ENCODE data around the gene CISD1.
A peak's percentile ranks its signal among the peaks of the same experiment; 100 is the strongest.

The CISD1 gene

DNA sequence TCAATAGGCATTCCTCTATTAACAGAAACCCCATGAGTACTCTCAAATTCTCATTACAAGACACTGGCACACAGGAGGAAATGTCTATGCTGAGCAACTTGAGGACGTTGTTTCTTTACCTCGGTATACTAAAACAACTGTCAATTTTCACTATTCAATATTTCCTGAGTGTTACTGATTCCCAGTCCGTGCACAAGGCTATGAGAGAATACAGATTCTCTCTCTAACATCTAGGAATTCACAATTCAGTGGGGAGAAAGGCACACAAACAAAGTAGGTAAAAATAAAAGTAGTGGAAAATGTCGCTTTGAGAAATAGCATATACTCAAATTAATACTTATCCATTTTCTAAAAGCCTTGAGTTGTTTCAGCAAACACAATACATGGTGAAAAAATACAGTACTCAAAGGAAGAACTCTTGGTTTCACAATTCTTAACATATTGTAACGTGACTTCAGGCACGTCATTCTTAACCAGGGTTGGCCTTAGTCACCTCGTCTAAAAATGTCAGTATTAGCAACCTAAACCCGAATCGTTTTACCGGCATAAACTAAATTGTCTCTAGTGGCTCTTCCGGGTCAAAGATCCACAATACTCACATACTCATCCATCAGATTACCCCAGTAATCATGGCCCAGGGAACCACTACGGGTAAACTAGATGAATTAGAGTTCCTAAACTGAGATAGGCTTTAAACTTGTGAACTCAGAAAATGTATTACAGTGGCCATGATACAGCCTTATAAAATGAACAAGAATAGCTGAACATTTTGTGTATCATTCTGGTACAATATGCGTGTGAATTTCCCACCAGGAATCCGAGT is 2.7 kb upstream of the CISD1 start:
- DNase-seq = no peak

DNA sequence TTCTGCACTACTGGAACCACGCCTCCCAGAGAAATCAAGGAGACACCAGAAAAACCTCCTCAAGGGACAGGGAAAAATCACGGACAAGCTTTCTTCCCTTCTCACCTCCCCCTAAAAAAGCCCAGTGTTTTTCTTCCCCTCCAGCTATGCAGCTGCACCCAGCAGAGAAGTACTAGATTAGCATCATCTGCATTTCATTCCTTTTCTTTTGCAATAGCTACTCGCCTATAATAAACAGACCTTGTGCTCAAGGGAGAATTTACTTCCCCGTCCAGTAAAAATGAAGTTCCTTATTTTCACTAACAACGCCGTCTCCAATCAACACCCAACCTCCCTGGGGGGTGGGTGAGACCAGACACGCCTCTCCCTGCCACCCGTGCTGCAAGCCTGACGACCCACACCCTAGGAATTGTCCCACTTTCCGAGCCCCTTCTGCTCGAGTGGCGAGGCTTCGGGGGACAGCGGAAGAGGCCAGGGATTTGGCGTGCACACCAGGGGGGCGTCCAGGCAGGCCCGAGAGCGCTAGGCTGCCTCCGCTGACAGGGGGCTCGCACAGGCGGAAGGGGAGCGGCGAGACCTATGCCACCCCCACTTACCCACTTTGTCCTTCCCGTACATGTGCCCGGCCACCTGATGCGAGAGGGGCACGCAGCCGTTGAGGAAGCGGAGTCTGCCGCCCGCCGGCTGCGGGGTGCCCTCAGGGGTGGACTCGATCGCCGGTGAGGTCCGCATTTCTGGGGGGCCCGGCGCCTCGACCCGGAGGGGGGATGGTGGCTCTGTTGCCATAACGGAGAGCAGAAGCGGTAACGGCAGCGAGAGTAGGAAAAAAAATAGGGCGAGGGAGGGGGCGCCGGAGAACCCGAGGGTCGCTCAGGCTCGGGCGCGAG is 1.9 kb upstream of the CISD1 start:
- no peak for DNase-seq

DNA sequence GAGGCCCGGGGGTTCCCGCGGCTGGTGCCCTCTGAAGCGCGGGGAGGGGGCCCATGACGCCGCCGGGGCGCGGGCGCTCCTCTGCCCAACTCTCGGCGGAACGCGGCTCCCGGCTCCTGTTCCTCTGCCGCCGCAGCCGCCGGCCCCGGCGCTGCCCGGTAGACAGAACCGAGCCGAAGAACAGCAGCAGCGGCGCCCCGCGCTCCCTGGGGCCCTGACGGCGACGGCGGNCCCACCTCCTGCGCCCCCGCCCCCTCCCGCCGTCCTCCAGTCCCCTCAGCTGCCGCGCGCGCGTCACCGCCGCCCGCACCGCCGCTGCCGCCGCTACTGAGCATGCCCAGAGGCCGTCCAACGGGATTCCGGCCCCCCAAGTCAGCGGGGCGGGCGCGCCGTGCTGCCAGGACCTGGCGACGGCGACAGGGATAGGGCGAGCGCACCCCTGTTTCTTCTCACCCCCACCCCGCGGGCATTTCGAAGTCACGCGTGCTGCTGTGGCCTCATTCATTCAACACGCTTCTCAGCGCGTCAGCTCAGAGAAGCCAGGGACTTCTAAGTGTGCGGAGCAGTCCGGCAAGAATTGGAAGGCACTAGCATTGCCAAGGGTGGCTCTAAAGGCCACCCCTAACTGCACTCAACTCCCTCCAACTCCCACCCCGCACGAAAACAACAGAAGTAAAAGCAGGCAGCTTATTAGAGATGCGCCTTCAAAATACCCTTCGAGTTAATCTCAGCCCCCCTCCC is 1.1 kb upstream of the CISD1 start, which contains the start of gene IPMK:
IPMK (minus strand) TSS at position 182 of the 741 bp plus-strand sequence. CDS start 283 bp downstream, outside the sequence.
- peak; percentile 13 for DNase-seq

GRCh38 chr10:58268454-58268945 is 462 bp upstream of the CISD1 start:
- no peak for DNase-seq

- DNase-seq = no peak
Observed at GRCh38 chr10:58269782-58270290, 874 bp downstream of the CISD1 start.

- no peak for DNase-seq
Observed at GRCh38 chr10:58275261-58275660, 6.3 kb downstream of the CISD1 start.

DNA sequence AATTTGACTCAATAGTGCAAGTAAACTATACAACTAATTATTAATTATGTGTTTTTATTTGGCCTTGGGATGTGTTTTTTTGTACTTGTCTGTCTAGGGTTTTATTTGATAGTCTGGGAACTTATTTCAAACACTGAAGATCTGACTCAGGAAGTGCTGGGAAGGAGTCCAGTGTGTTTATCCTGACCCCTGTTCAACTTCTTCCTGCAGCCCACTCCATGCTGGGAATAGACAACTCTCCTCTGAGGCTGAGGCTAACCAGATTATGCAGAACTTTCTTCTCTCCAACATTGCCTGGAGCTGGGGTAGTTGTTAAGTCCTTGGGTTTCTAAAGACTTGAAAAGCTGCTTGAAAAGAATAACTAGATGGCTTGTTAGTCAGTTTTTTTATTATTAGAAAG is 6.9 kb downstream of the CISD1 start:
- DNase-seq = no peak

DNA sequence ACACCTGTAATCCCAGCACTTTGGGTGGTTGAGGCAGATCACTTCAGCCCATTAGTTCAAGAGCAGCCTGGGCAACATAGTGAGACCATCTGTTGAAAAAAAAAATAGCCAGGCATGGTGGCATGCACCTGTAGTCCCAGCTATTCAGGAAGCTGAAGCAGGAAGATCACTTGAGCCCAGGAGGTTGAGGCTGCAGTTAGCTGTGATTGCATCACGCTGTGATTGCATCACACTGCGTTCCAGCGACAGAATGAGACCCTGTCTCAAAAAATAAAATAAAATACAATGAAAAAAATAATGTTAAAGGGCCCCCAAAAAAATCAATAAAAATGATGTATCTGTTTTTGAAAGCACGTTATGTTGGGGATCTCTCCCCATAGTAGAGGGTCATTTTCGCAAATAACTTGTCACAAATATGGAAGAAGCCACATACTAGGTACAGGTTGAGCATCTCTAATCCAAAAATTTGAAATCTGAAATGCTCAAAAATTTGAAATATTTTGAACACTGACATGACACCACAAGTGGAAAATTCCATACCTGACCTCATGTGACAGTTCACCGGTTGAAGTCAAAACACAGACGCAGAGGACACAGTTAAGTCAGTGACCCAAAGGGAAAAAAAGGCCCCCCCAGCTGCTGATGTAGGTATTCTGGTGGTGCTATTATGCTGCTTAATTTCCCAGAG is 9.5 kb downstream of the CISD1 start:
- no peak for DNase-seq

DNA sequence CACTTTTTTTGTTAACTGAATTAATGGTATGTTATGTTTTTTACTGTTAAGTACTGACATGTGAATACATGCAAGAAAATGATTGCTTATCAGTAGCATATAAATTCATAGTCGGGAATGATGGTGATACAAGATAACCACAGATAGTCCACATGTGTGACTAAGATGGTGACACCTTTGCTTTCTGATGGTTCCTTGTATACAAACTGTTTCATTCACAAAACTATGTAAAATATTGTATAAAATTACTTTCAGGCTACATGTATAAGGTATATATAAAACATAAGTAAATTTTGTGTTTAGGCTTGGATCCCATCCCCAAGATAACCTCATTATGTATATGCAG is 10.0 kb downstream of the CISD1 start:
- DNase-seq = no peak

- DNase-seq = no peak
Observed at GRCh38 chr10:58280477-58280876, 11.5 kb downstream of the CISD1 start.

GRCh38 chr10:58281092-58281752 is 12.3 kb downstream of the CISD1 start:
- no peak for DNase-seq

GRCh38 chr10:58282615-58283014 is 13.7 kb downstream of the CISD1 start:
- no peak for DNase-seq

- no peak for DNase-seq
Observed at GRCh38 chr10:58291538-58292174, 22.7 kb downstream of the CISD1 start.

GRCh38 chr10:58293989-58294388 is 25.0 kb downstream of the CISD1 start:
- DNase-seq = no peak

DNA sequence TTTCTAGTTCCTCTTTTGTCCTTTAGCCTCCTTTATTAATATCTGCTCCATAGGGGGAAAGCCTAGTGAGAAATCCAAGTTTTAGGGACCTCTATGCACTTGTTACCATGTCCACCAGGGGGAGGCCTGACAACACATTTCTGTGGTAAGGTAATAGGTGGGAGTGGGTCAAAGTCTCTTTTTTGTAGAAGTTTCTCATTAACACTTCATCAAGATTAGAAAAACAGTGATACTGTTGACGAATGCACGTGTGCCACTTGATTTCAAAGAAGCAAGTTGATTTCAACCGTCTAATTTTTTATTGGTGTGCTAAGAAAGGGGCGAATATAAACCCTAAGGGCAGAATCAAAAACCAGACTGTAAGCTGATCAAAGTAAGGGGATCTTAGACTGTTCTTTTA is 30.6 kb downstream of the CISD1 start:
- no peak for DNase-seq

DNA sequence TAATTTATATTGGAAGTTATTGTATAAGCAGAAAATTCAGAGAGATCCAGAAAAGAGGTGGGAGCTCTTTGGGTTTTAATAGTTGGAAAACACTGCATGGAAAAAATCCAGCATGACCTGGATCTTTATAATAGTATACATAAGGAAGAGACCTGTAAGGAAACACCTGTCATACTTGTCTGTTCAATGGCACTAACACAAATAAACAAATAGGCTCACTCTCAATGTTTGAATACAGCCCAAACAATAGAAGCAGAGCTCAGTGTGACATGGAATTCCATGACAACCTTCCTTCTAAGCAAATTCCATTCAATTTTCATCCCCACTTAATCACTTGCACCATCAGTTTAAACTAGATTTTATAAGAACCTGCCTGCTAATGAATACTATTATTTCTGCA is 31.7 kb downstream of the CISD1 start:
- no peak for DNase-seq

DNA sequence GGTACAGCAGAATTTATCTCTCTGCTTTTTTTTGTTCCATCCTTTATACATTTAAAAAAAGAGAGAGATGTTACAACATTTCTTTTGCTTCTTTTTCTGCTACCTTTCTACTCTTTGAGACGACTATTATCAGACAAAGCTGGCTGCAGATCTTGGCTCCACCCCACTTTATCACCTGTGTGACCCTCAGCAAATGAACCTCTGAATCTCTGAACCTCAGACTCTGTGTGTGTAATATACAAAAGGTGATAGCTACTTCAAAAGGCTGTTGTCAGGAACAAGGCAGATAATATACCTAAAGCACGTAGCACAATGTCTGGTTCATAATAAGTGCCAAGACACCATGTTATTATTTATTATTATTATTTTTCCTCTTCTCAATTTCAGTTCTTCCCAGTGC is 33.3 kb downstream of the CISD1 start:
- no peak for DNase-seq

- DNase-seq = no peak
Observed at GRCh38 chr10:58304099-58304633, 35.2 kb downstream of the CISD1 start.

DNA sequence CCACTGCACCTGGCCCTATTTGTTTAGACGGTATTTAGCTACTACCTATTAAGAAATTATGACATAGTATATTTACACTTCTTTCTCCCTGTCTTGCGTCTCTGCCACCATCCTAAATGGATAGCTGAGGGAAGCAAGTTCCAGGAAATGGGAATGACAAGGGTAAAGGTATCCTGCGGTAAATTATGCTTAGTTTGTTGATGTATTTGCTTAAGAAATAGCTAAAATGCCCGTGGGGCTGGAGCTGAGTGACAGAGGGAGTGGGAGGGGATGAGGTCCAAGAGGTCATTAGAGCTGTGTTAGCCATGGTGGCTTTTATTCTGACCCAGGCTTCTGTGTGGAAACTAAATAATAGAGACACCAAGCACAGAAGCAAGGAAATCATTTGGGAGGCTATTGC is 36.9 kb downstream of the CISD1 start:
- peak; percentile 11 for DNase-seq

DNA sequence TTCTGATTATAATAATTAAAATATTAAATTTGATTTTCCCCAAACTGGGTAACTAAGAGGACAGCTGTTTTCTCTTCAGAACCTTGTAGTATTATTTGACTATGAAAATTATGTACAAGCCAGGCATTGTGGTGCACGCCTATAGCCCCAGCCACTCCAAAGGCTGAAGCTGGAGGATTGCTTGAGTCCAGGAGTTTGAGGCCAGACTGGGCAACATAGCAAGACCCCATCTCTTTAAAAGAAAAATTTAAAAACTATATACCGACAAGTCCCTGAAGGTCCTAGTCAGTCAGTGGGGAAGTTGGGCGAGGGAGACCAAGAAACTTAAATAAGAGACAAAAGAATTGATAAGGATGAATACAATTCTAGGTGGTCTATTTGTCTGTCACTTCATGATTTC is 38.7 kb downstream of the CISD1 start:
- DNase-seq = no peak

DNA sequence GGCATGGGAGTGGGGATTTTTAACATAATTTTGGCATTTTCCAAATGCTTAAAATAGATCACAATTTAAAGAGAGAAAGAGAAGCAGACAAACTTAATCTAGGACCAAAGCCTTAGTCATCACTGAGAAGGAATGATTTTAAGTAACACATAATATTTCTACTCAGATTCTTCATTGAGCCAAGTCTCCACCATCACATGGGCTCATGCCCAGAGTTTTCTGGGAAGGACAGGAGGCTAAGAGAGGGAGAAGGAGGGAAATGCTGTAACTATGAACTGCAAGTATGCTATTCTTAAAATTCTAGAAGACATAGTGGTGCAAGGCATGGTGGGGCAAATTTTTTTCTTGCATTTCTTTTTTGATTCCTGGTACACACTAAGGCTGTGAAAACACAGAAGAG is 42.1 kb downstream of the CISD1 start:
- DNase-seq = no peak

Data from NCI-H1417 treated with DMSO at 0.1 percent for 48 hours (cell line).